HG03558 (cell line): ENCODE data around the gene KIAA0930.

Experiments used
- ATAC-seq: cut with Tn5 transposase; IDR thresholded peaks from one replicate; pipeline ENCODE4 v1.9.1; 2021; ENCODE audit warnings: moderate number of reproducible peaks; ENCODE audit not compliant: unreplicated experiment; ENCODE audit errors: extremely low read depth

Gene KIAA0930

GRCh38 chr22:45223304-45224117 lies 17.2 kb downstream of the KIAA0930 start:
- no peak for ATAC-seq

GRCh38 chr22:45221201-45221600 lies 19.5 kb downstream of the KIAA0930 start:
- ATAC-seq: no peak

GRCh38 chr22:45218976-45219375 lies 21.7 kb downstream of the KIAA0930 start:
- no peak for ATAC-seq

GRCh38 chr22:45217806-45218205 lies 22.9 kb downstream of the KIAA0930 start:
- ATAC-seq: no peak

GRCh38 chr22:45217345-45217744 lies 23.3 kb downstream of the KIAA0930 start:
- no peak for ATAC-seq

GRCh38 chr22:45216133-45217003 lies 24.3 kb downstream of the KIAA0930 start:
- ATAC-seq: no peak

GRCh38 chr22:45212992-45213751 lies 27.5 kb downstream of the KIAA0930 start:
- ATAC-seq: no peak

GRCh38 chr22:45212306-45212709 lies 28.4 kb downstream of the KIAA0930 start:
- ATAC-seq: no peak

GRCh38 chr22:45211848-45212247 lies 28.8 kb downstream of the KIAA0930 start:
- ATAC-seq: no peak

GRCh38 chr22:45211435-45211834 lies 29.3 kb downstream of the KIAA0930 start:
- no peak for ATAC-seq

- no peak for ATAC-seq
Measured at GRCh38 chr22:45210991-45211390, 29.7 kb downstream of the KIAA0930 start.

GRCh38 chr22:45210577-45210976 lies 30.1 kb downstream of the KIAA0930 start:
- ATAC-seq: no peak

- no peak for ATAC-seq
Measured at GRCh38 chr22:45210174-45210573, 30.5 kb downstream of the KIAA0930 start.

GRCh38 chr22:45208993-45209838 lies 31.5 kb downstream of the KIAA0930 start:
- ATAC-seq: no peak

- ATAC-seq: no peak
Measured at GRCh38 chr22:45208696-45208992, 32.0 kb downstream of the KIAA0930 start.

- ATAC-seq: no peak
Measured at GRCh38 chr22:45207981-45208664, 32.6 kb downstream of the KIAA0930 start.

GRCh38 chr22:45207533-45207932 lies 33.2 kb downstream of the KIAA0930 start:
- ATAC-seq: no peak

GRCh38 chr22:45206233-45206632 lies 34.5 kb downstream of the KIAA0930 start:
- ATAC-seq: no peak

- ATAC-seq: no peak
Measured at GRCh38 chr22:45205276-45205925, 35.3 kb downstream of the KIAA0930 start.
